ENCODE measurements around the gene GIPC3.

The GIPC3 gene

DNA sequence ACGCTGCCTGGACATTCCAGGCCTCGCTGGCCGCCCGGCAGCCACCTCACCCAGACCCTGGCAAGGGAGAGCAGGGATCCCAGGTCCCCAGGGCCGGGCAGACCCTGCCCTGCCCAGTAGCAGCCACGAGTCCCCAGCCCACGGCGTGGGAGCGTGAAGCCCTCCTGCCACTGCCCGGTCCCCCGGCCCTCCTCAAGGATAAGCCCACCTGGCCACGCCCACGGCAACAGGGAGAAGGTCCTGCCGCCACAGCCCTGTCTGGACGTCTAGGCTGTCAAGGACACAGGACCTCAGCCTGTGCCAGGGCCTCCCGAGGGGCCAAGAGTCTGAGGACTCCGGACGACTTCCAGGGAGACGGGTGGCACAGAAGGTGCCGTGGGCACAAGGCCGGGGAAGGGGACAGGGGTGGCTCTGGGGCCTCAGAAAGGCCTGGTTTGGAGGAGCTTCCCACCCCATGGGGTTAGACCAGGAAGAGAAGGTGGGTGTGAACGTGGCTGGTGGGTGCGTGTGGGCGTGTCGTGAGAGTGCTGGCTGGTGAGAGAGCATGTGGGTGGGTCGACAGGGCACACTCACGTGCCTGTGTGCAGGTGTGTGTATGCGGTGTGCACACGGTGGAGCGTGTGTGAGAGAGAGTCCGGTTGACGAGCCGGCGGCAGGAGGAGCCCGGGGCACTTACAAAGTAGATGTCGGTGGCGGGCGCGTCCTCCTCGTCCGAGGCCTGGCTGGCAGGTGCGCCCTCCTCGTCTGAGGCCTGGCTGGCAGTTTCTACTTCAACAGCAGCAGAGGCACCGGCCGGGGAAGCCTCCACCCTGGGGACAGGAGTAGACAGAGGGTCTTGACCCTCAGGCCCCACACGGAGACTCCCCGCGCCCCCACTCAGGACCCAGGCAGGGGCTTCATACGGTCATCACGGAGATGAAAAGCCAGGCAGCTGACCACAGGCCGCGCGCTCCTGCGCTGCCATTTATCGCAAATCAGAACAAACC is 53.2 kb downstream of the GIPC3 start:
- no peak for DNase-seq

- DNase-seq, result no peak
Observed at GRCh38 chr19:3639479-3639878, 54.2 kb downstream of the GIPC3 start.

- DNase-seq, result no peak
Observed at GRCh38 chr19:3641515-3642269, 56.4 kb downstream of the GIPC3 start.

DNA sequence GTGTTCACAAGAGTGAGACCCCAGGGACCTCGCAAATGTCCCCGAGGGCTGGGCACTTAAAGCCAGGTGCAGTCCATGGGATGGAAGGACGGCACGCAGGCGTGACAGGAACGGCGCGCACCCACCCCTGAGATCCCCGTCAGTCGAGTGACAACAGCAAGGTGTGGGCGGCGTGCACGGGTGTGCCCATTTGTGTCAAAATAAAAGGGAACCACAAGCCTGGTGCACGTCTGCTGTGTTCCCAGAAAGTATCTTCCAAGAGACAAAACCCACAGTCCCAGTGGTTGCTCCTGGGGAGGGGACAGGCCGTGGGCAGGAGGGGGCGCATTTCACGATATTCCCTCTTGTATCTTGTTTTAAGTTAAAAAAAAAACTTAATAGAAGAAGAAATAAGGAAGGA is 57.0 kb downstream of the GIPC3 start:
- DNase-seq, result no peak

All from NCI-H1417 (cell line).